Astrocyte (in vitro differentiated cells and primary cell): Measurements from ENCODE around the gene ENKD1. TPM values are rescaled to one million over a fixed set of nuclear protein-coding genes. Genes with fewer than 3 reads are reported as not detected.

ENCODE experiments used
- DNase-seq: peaks from one replicate; pipeline ENCODE4 v3.0.0-alpha.2; 2010; ENCODE audit warnings: low read depth
- FAIRE-seq: peaks from 2 replicates; lab custom pipeline; 2011; peaks lifted over from hg19 to GRCh38; lab: Jason Lieb, UNC
- H2AFZ ChIP-seq: 2 replicates; pipeline ENCODE4 v1.6.0; 2012; ENCODE audit warnings: low read depth, low read length, inconsistent platforms
- H3K27ac ChIP-seq: 2 replicates; pipeline ENCODE4 v1.5.1; 2011; ENCODE audit warnings: low read depth, low read length, inconsistent platforms
- H3K27me3 ChIP-seq: 2 replicates; pipeline ENCODE4 v1.6.0; 2011; ENCODE audit warnings: low read length, inconsistent platforms; ENCODE audit not compliant: insufficient read depth
- H3K36me3 ChIP-seq: 2 replicates; pipeline ENCODE4 v1.5.1; 2011; ENCODE audit warnings: low read length, inconsistent platforms; ENCODE audit not compliant: insufficient read depth
- H3K4me1 ChIP-seq: 2 replicates; pipeline ENCODE4 v1.5.1; 2011; ENCODE audit warnings: low read length, inconsistent platforms; ENCODE audit not compliant: insufficient read depth
- H3K4me2 ChIP-seq: 2 replicates; pipeline ENCODE4 v1.6.0; 2012; ENCODE audit warnings: low read length, inconsistent platforms
- H3K4me3 ChIP-seq: 2 replicates; pipeline ENCODE4 v1.5.1; 2011; ENCODE audit warnings: low read depth, mild to moderate bottlenecking, low read length, inconsistent platforms; ENCODE audit not compliant: insufficient read depth
- H3K79me2 ChIP-seq: 2 replicates; pipeline ENCODE4 v1.6.0; 2012; ENCODE audit warnings: mild to moderate bottlenecking, low read length, inconsistent platforms; ENCODE audit not compliant: insufficient read depth
- H3K9ac ChIP-seq: 2 replicates; pipeline ENCODE4 v1.6.0; 2012; ENCODE audit warnings: mild to moderate bottlenecking, low read length, inconsistent platforms
- H3K9me3 ChIP-seq: 2 replicates; pipeline ENCODE4 v1.5.1; 2012; ENCODE audit warnings: low read depth, mild to moderate bottlenecking, low read length, inconsistent platforms; ENCODE audit not compliant: insufficient read depth
- H4K20me1 ChIP-seq: 2 replicates; pipeline ENCODE4 v1.6.0; 2012; ENCODE audit warnings: low read length, inconsistent platforms; ENCODE audit not compliant: insufficient read depth
- H3K27ac Mint-ChIP-seq: one replicate; pipeline ENCODE4 v1.8.0; 2021; ENCODE audit warnings: mild to moderate bottlenecking, mixed read lengths; ENCODE audit not compliant: unreplicated experiment
- H3K27me3 Mint-ChIP-seq: one replicate; pipeline ENCODE4 v1.8.0; 2021; ENCODE audit warnings: low read depth, mixed read lengths; ENCODE audit not compliant: unreplicated experiment
- H3K36me3 Mint-ChIP-seq: one replicate; pipeline ENCODE4 v1.8.0; 2021; ENCODE audit warnings: low read depth, mixed read lengths; ENCODE audit not compliant: unreplicated experiment
- H3K4me1 Mint-ChIP-seq: one replicate; pipeline ENCODE4 v1.8.0; 2021; ENCODE audit warnings: low read depth, mixed read lengths; ENCODE audit not compliant: unreplicated experiment
- H3K4me3 Mint-ChIP-seq: one replicate; pipeline ENCODE4 v1.8.0; 2021; ENCODE audit warnings: mild to moderate bottlenecking, moderate library complexity, mixed read lengths; ENCODE audit not compliant: unreplicated experiment
- H3K9me3 Mint-ChIP-seq: one replicate; pipeline ENCODE4 v1.8.0; 2021; ENCODE audit warnings: mild to moderate bottlenecking, mixed read lengths; ENCODE audit not compliant: unreplicated experiment
- CTCF ChIP-seq: IDR thresholded peaks from 2 replicates; pipeline ENCODE4 v1.5.1; 2011; ENCODE audit warnings: low read depth, mild to moderate bottlenecking, inconsistent platforms, low read length, moderate library complexity; ENCODE audit not compliant: insufficient read depth
- EZH2 ChIP-seq: IDR thresholded peaks from 2 replicates; pipeline ENCODE4 v1.6.1; 2012; ENCODE audit warnings: mild to moderate bottlenecking, low read length, inconsistent platforms; ENCODE audit not compliant: insufficient read depth
- total RNA-seq: library from RNA; stranded (reverse); gene quantifications from 2 replicates; pipeline ENCODE4 v1.2.1, GENCODE V29; 2021

The ENKD1 gene
- total RNA-seq, 1 donor from 2014 or later, result 8.5 TPM

- peaks cover 19% of the 10 kb centered on the region for H3K36me3 Mint-ChIP-seq
- TF ChIP-seq EZH2 (no peak), CTCF (no peak)
- H3K36me3 ChIP-seq, result peaks cover 7% of the 10 kb centered on the region
- no peak overlapping the region for H3K27ac ChIP-seq
- H3K9me3 ChIP-seq, result no peaks in the 10 kb centered on the region
- H3K4me2 ChIP-seq, result no peak overlapping the region
- H3K4me3 ChIP-seq, result no peak overlapping the region
- peaks cover 5% of the 10 kb centered on the region for H3K79me2 ChIP-seq
- no peaks in the 10 kb centered on the region for H3K9me3 Mint-ChIP-seq
- no peak for FAIRE-seq
- DNase-seq, result no peak
- no peaks in the 10 kb centered on the region for H3K27me3 ChIP-seq
- H3K4me1 Mint-ChIP-seq, result no peaks in the 10 kb centered on the region
- peaks cover 17% of the 10 kb centered on the region for H4K20me1 ChIP-seq
- no peak overlapping the region for H2AFZ ChIP-seq
- no peak overlapping the region for H3K4me3 Mint-ChIP-seq
- H3K4me1 ChIP-seq, result no peaks in the 10 kb centered on the region
- H3K27ac Mint-ChIP-seq, result no peak overlapping the region
- H3K9ac ChIP-seq, result no peak overlapping the region
- no peaks in the 10 kb centered on the region for H3K27me3 Mint-ChIP-seq
Measured at GRCh38 chr16:67685388-67686112, 19.0 kb upstream of the ENKD1 start.

GRCh38 chr16:67683767-67684166 is 17.2 kb upstream of the ENKD1 start:
- Histone ChIP-seq H3K79me2 (no peaks in the 10 kb centered on the region), H3K9ac (no peak overlapping the region), H3K27ac (no peak overlapping the region), H3K9me3 (no peaks in the 10 kb centered on the region), H3K4me3 (no peak overlapping the region), H3K27me3 (no peaks in the 10 kb centered on the region), H3K36me3 (peaks cover 7% of the 10 kb centered on the region), H3K4me2 (no peak overlapping the region), H3K4me1 (no peaks in the 10 kb centered on the region), H2AFZ (no peak overlapping the region), H4K20me1 (peaks cover 11% of the 10 kb centered on the region)
- Mint-ChIP-seq H3K27ac (no peak overlapping the region), H3K27me3 (no peaks in the 10 kb centered on the region), H3K9me3 (no peaks in the 10 kb centered on the region), H3K4me3 (no peak overlapping the region), H3K36me3 (peaks cover 23% of the 10 kb centered on the region), H3K4me1 (no peaks in the 10 kb centered on the region)
- FAIRE-seq (no peak), DNase-seq (no peak)
- TF ChIP-seq EZH2 (no peak), CTCF (no peak)
